K562 (cell line): Measurements from ENCODE around the gene TM7SF2. TPM values are rescaled to one million over a fixed set of nuclear protein-coding genes. Genes with fewer than 3 reads are reported as not detected.

Experiments used
- BDP1 ChIP-seq: IDR thresholded peaks from 3 replicates; pipeline ENCODE4 v1.6.1; 2011; ENCODE audit not compliant: insufficient read length, insufficient read depth
- CBFA2T2 ChIP-seq: fragments of 450-650 bp; conservative IDR thresholded peaks from 2 replicates; pipeline ENCODE4 v1.6.1; 2017; ENCODE audit warnings: mild to moderate bottlenecking
- CREB5 ChIP-seq: fragments of 250-450 bp; sonication (Bioruptor Pico); IDR thresholded peaks from 2 replicates; pipeline ENCODE4 v1.5.0; 2020; ENCODE audit warnings: mild to moderate bottlenecking
- CTCF ChIP-seq, 3 experiments: IDR thresholded peaks in 2 of 3; conservative IDR thresholded peaks in 1 of 3; 2 replicates each; pipeline ENCODE4 v1.5.1; 2011 to 2012; ENCODE audit warnings: low read length in 3 of 3, mild to moderate bottlenecking in 3 of 3, control low read depth in 2 of 3, improper control_type of control experiment in 1 of 3, inconsistent platforms in 1 of 3, low read depth in 1 of 3, mixed read lengths in 1 of 3, moderate library complexity in 1 of 3; ENCODE audit not compliant: insufficient read depth in 2 of 3
- KAT8 ChIP-seq: fragments of 450-650 bp; IDR thresholded peaks from 2 replicates; pipeline ENCODE4 v1.6.1; 2016; ENCODE audit warnings: low read depth, mild to moderate bottlenecking
- KLF13 ChIP-seq: fragments of 450-650 bp; IDR thresholded peaks from 2 replicates; pipeline ENCODE4 v1.6.1; 2016; ENCODE audit warnings: missing genetic modification characterization, low read depth, mild to moderate bottlenecking, missing compliant biosample characterization, moderate library complexity, borderline replicate concordance
- MAX ChIP-seq: sonication (generic); formaldehyde crosslinking; IDR thresholded peaks from 2 replicates; pipeline ENCODE4 v1.9.0; 2022; ENCODE audit warnings: mild to moderate bottlenecking, missing genetic modification reagents
- MNT ChIP-seq, 2 experiments: fragments of 450-650 bp; conservative IDR thresholded peaks; 2 replicates each; pipeline ENCODE4 v1.6.1; 2017; ENCODE audit warnings: mild to moderate bottlenecking in 2 of 2, moderate library complexity in 2 of 2
- SMC3 ChIP-seq: conservative IDR thresholded peaks from 2 replicates; pipeline ENCODE4 v1.6.1; 2011; ENCODE audit warnings: low read depth, low read length, improper control_type of control experiment; ENCODE audit not compliant: insufficient read depth
- TBL1XR1 ChIP-seq, 2 experiments: IDR thresholded peaks; 2 replicates each; pipeline ENCODE4 v1.6.1; 2012; ENCODE audit warnings: improper control_type of control experiment in 2 of 2, low read length in 2 of 2, mild to moderate bottlenecking in 1 of 2
- TEAD1 ChIP-seq, 2 experiments: fragments of 450-650 bp in 1 of 2; sonication (generic) in 1 of 2; formaldehyde crosslinking; IDR thresholded peaks; 2 replicates each; pipeline versions ENCODE4 v1.4.0 to v1.8.0; 2020 to 2022; ENCODE audit warnings: mild to moderate bottlenecking in 2 of 2, missing genetic modification reagents in 1 of 2
- TFAP4 ChIP-seq: sonication (generic); formaldehyde crosslinking; IDR thresholded peaks from 2 replicates; pipeline ENCODE4 v1.8.0; 2022; ENCODE audit warnings: missing genetic modification reagents, mild to moderate bottlenecking, moderate library complexity, borderline replicate concordance
- ZNF253 ChIP-seq: fragments of 250-450 bp; sonication (Bioruptor Pico); conservative IDR thresholded peaks from 2 replicates; pipeline ENCODE4 v1.6.1; 2021; ENCODE audit warnings: mild to moderate bottlenecking
- ZNF3 ChIP-seq: fragments of 250-450 bp; sonication (Bioruptor Pico); IDR thresholded peaks from 2 replicates; pipeline ENCODE4 v1.5.0; 2021; ENCODE audit warnings: mild to moderate bottlenecking, moderate library complexity
- ZNF449 ChIP-seq: fragments of 250-450 bp; sonication (Bioruptor Pico); IDR thresholded peaks from 2 replicates; pipeline ENCODE4 v1.8.0; 2022; ENCODE audit warnings: moderate library complexity, mild to moderate bottlenecking, inconsistent platforms
- polyA plus RNA-seq, 8 experiments: library from polyadenylated mRNA; depleted of rRNA in 4 of 8; stranded (reverse) in 5 of 8; unstranded in 3 of 8; fragments of >200 nt; fragmentation: Nextera tagmentation in 2 of 8; fragmentation: Illumina TruSeq in 1 of 8; extraction: Ambion mirVana in 2 of 8; extraction: Trizol in 1 of 8; gene quantifications; 2 replicates each; pipeline versions ENCODE4 v1.2.1 to v1.2.3, GENCODE V29; 2011 to 2014; ENCODE audit warnings: inconsistent platforms in 1 of 8, missing spikeins in 1 of 8
- total RNA-seq, 7 experiments: library from RNA; depleted of rRNA in 6 of 7; stranded (reverse); fragments of >200 nt in 6 of 7; fragmentation: Illumina TruSeq in 2 of 7; extraction: Trizol in 2 of 7; gene quantifications; 2 replicates each; pipeline versions ENCODE4 v1.2.1 to v1.2.3, GENCODE V29; 2011 to 2021; ENCODE audit warnings: low replicate concordance in 1 of 7

Gene TM7SF2
- total and polyA plus RNA-seq, 9 of the 15 experiments (the other 6 are each of a cell fraction or from before 2014, with no cell fraction given), result 1.2 to 22.0 (median 14.3) TPM

GRCh38 chr11:65095974-65096806 is 15.5 kb upstream of the TM7SF2 start, which contains the start of gene VPS51 (continued):
- 0 out of 2 replicates have a peak, but pooled peaks have one; percentile 27 for TF ChIP-seq SMC3
- no peak for TF ChIP-seq CBFA2T2
- no peak for TF ChIP-seq BDP1
- no peak for TF ChIP-seq ZNF449
- TF ChIP-seq MAX, result no peak
- peak; percentile 75 for TF ChIP-seq KLF13
- TF ChIP-seq TBL1XR1 (IDR thresholded peaks at IDR 0.05; ENCODE audit: low read length in 2 of 2), result peak; percentile 69 to 93
- TF ChIP-seq MNT (conservative IDR thresholded peaks at IDR 0.05), result peak; percentile 81 to 88
- peak; percentile 70 to 80; a peak in 2 of 4 replicates for TF ChIP-seq TEAD1 (CRISPR knock-in tag; IDR thresholded peaks at IDR 0.05)
- no peak for TF ChIP-seq ZNF253
- TF ChIP-seq TFAP4 (CRISPR knock-in tag), result peak; percentile 82
- no peak; the same call in 1 of the 2 replicates for TF ChIP-seq KAT8
- TF ChIP-seq CTCF (IDR thresholded peaks at IDR 0.05 in 2 of 3, conservative IDR thresholded peaks at IDR 0.05 in 1 of 3; ENCODE audit: insufficient read depth in 2 of 3, low read depth in 1 of 3, low read length in 3 of 3), result 0 out of 6 replicates have a peak, but pooled peaks of 1 of the 3 experiments have one; percentile 7
- no peak for TF ChIP-seq ZNF3 (CRISPR knock-in tag)
- no peak for TF ChIP-seq CREB5 (CRISPR knock-in tag)
